ENCODE measurements around the gene BTN3A1. TPM values are rescaled to one million over a fixed set of nuclear protein-coding genes. Genes with fewer than 3 reads are reported as not detected.
"Not testable (repeated sequence)": the region's sequence is repeated elsewhere in the genome, so short reads cannot be mapped to it uniquely, and the experiment has no call there.

Gene BTN3A1
- total RNA-seq, 4 donors from 2014 or later: 5.3 to 12.9 (median 6.9) TPM

DNA sequence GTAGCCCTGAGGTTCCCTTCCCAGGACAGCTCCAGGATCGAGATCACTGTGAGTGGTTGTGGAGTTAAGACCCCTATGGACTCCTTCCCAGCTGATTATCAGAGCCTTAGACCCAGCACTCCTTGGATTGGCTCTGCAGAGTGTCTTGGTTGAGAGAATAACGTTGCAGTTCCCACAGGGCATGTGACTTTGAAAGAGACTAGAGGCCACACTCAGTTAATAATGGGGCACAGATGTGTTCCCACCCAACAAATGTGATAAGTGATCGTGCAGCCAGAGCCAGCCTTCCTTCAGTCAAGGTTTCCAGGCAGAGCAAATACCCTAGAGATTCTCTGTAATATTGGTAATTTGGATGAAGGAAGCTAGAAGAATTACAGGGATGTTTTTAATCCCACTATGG, 24.4 kb upstream of the BTN3A1 start:
- TF ChIP-seq POLR2AphosphoS5 (IDR thresholded peaks at IDR 0.05): no peak
- no peak for TF ChIP-seq POLR2A (IDR thresholded peaks at IDR 0.05; ENCODE audit: low read depth)
- TF ChIP-seq EP300 (IDR thresholded peaks at IDR 0.05): no peak
- TF ChIP-seq, protein P1, sequence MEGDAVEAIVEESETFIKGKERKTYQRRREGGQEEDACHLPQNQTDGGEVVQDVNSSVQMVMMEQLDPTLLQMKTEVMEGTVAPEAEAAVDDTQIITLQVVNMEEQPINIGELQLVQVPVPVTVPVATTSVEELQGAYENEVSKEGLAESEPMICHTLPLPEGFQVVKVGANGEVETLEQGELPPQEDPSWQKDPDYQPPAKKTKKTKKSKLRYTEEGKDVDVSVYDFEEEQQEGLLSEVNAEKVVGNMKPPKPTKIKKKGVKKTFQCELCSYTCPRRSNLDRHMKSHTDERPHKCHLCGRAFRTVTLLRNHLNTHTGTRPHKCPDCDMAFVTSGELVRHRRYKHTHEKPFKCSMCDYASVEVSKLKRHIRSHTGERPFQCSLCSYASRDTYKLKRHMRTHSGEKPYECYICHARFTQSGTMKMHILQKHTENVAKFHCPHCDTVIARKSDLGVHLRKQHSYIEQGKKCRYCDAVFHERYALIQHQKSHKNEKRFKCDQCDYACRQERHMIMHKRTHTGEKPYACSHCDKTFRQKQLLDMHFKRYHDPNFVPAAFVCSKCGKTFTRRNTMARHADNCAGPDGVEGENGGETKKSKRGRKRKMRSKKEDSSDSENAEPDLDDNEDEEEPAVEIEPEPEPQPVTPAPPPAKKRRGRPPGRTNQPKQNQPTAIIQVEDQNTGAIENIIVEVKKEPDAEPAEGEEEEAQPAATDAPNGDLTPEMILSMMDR (IDR thresholded peaks at IDR 0.05): no peak
- H3K27me3 ChIP-seq: no peaks in the 10 kb centered on the region
- intact Hi-C loops (cut with DNase I): no loop called here
- no peaks in the 10 kb centered on the region for H3K9me3 ChIP-seq
- DNase-seq (ENCODE audit: extremely low spot score): no peak
- no peak overlapping the region for H3K4me3 ChIP-seq
- no peak overlapping the region for H3K27ac ChIP-seq (replicated peaks in 1 of 4)
- peaks cover 0 to 24% (median 14%) of the 10 kb centered on the region in 4 donors for H3K36me3 ChIP-seq
- 64% methylated on average over 3 of the region's 3 CpGs for WGBS
- peaks cover 0 to 2% (median 0%) of the 10 kb centered on the region in 4 donors for H3K4me1 ChIP-seq

DNA sequence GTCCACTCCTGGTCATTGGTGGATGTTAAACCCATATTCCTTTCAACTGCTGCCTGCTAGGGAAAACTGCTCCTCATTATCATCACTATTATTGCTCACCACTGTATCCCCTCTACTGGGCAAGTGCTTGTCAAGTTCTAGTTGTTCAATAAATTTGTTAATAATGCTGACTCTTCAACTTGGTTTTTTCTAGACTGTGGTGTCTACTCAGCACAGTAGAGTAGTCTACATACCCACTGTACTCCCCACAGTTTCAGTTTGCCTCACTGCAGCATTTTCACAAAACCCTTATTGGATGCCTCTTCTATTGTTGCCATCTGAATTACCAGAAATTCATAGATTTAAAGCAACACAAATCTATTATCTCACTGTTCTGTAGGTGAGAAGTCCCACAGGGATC, 23.9 kb upstream of the BTN3A1 start:
- H3K36me3 ChIP-seq: peaks cover 0 to 20% (median 12%) of the 10 kb centered on the region in 4 donors
- intact Hi-C loops (cut with DNase I); H3K9me3 ChIP-seq; H3K4me1 ChIP-seq; DNase-seq (ENCODE audit: extremely low spot score); H3K27ac ChIP-seq (replicated peaks in 1 of 4); H3K27me3 ChIP-seq; H3K4me3 ChIP-seq: not testable (repeated sequence)

DNA sequence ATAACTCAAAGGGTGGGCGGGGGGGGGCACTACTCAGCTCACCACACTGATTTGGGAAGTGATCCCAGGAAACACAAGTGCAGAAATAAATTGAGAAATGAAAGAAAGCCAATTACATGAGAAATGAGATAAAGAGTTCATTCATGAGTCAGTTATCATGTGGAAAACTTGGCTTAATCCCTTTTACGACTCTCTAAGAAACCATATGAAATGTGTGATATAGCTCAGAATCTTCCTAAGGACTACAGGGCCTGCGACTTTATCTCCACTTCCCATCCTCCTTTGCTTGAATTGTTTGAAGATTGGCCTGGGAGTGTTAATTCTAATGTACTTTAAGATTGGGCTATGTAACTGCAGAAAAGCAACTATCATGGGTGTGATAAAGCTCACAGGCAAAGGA, 22.8 kb upstream of the BTN3A1 start:
- Histone ChIP-seq H3K27me3 (no peaks in the 10 kb centered on the region), H3K27ac (replicated peaks in 1 of 4) (no peak overlapping the region), H3K9me3 (no peaks in the 10 kb centered on the region), H3K36me3 (peaks cover 0 to 16% (median 11%) of the 10 kb centered on the region in 4 donors), H3K4me1 (peaks cover 0 to 13% (median 9%) of the 10 kb centered on the region in 4 donors), H3K4me3 (no peak overlapping the region)
- 62% methylated on average over 3 of the region's 3 CpGs for WGBS
- intact Hi-C loops (cut with DNase I): no loop called here
- DNase-seq (ENCODE audit: extremely low spot score): no peak
- TF ChIP-seq EP300 (IDR thresholded peaks at IDR 0.05) (no peak), POLR2A (IDR thresholded peaks at IDR 0.05; ENCODE audit: low read depth) (no peak), POLR2AphosphoS5 (IDR thresholded peaks at IDR 0.05) (no peak)
- TF ChIP-seq, protein P1 (IDR thresholded peaks at IDR 0.05): no peak

DNA sequence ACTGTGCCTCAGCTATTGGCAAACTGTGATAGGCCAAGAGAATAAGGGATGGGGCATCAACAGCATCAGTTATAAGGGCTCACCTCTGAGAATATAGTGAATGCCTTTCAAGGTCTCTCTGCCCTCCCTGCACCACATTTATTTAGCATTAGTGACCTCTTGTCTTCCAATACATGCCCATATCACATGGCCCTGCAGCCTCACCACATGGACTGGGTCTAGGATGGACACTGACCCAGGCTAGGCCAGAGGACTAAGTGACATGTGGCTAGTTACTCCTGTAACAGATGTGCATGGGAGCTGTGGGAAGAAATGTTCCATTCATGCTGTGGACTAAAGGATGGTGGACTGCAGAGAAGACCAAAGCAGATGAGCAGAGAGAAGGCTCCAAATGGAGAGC, 22.3 kb upstream of the BTN3A1 start:
- Histone ChIP-seq H3K9me3 (no peaks in the 10 kb centered on the region), H3K4me3 (no peak overlapping the region), H3K4me1 (peaks cover 0 to 17% (median 10%) of the 10 kb centered on the region in 4 donors), H3K27ac (replicated peaks in 1 of 4) (no peak overlapping the region), H3K36me3 (peaks cover 0 to 12% (median 6%) of the 10 kb centered on the region in 4 donors), H3K27me3 (no peaks in the 10 kb centered on the region)
- intact Hi-C loops (cut with DNase I): no loop called here
- TF ChIP-seq, protein P1 (IDR thresholded peaks at IDR 0.05): no peak
- TF ChIP-seq POLR2A (IDR thresholded peaks at IDR 0.05; ENCODE audit: low read depth) (no peak), EP300 (IDR thresholded peaks at IDR 0.05) (no peak), POLR2AphosphoS5 (IDR thresholded peaks at IDR 0.05) (no peak)
- DNase-seq (ENCODE audit: extremely low spot score): no peak

DNA sequence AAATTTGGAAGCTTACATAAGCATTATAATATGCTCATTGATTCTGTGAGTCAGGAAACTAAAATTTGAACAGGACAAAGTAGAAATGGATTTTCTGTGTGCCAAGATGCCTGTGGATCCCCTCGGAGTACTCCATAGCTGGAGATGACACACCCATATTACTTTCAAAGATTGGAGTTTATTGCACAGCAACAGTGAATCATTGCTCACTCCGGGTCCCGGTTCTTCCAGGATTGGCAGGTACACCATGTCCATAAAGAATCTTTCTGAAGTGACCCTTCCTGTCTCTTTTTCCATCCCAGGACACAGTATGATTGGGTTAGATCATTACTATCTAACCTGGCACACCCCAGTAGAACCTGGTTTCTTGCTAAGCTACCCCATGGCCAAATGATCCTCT, 21.8 kb upstream of the BTN3A1 start:
- peaks cover 0 to 7% (median 3%) of the 10 kb centered on the region in 4 donors for H3K36me3 ChIP-seq
- H3K27me3 ChIP-seq: no peaks in the 10 kb centered on the region
- intact Hi-C loops (cut with DNase I): no loop called here
- 94% methylated on average over 3 of the region's 3 CpGs for WGBS
- H3K9me3 ChIP-seq: no peaks in the 10 kb centered on the region
- H3K4me3 ChIP-seq: no peak overlapping the region
- no peak for DNase-seq (ENCODE audit: extremely low spot score)
- no peak for TF ChIP-seq POLR2AphosphoS5 (IDR thresholded peaks at IDR 0.05)
- TF ChIP-seq POLR2A (IDR thresholded peaks at IDR 0.05; ENCODE audit: low read depth): no peak
- TF ChIP-seq, protein P1 (IDR thresholded peaks at IDR 0.05): no peak
- TF ChIP-seq EP300 (IDR thresholded peaks at IDR 0.05): no peak
- peaks cover 0 to 19% (median 10%) of the 10 kb centered on the region in 4 donors for H3K4me1 ChIP-seq
- H3K27ac ChIP-seq (replicated peaks in 1 of 4): no peak overlapping the region

Measured in esophagus muscularis mucosa (tissue), 4 donors.